GM12878 (cell line): ENCODE data around the gene TYSND1. TPM values are rescaled to one million over a fixed set of nuclear protein-coding genes. Genes with fewer than 3 reads are reported as not detected.

ENCODE experiments used
- ATAC-seq: fragments of 200-7000 bp; cut with Tn5 transposase; 3 replicates; pipeline ENCODE4 v1.9.1; 2020; ENCODE audit warnings: mild to moderate bottlenecking, moderate library complexity
- BruUV-seq: library from RNA; stranded (reverse); fragments of 400-500 nt; replicated peaks from 2 replicates; lab custom pipeline; 2021; lab: Mats Ljungman, UMichigan
- CTCF ChIA-PET: fragments of 300-600 bp; sonication (Branson Sonifier 250); formaldehyde crosslinking; extraction: SDS; loops from one replicate; lab custom pipeline; 2021; ENCODE audit warnings: inconsistent platforms; lab: Yijun Ruan, JAX
- POLR2A ChIA-PET: fragments of 350-600 bp; formaldehyde crosslinking; extraction: SDS; loops from one replicate; lab custom pipeline; 2021; ENCODE audit warnings: inconsistent platforms; lab: Charles Lee
- RAD21 ChIA-PET: fragments of 300-600 bp; sonication (Branson Sonifier 250); formaldehyde crosslinking; loops from one replicate; lab custom pipeline; 2023; ENCODE audit warnings: antibody characterized with exemption; ENCODE audit not compliant: unreplicated experiment; lab: Charles Lee
- SMC1A ChIA-PET: fragments of 300-600 bp; sonication (Branson Sonifier 250); formaldehyde crosslinking; loops from one replicate; lab custom pipeline; 2023; ENCODE audit not compliant: unreplicated experiment, uncharacterized antibody; lab: Charles Lee
- DNase-seq: peaks from one replicate; pipeline ENCODE4 v3.0.0-alpha.2; 2011; ENCODE audit warnings: low read depth, low spot score
- FAIRE-seq: peaks from 3 replicates; lab custom pipeline; 2011; peaks lifted over from hg19 to GRCh38; lab: Jason Lieb, UNC
- H2AFZ ChIP-seq: 2 replicates; pipeline ENCODE4 v1.6.0; 2011; ENCODE audit warnings: low read depth, low read length, control low read depth; ENCODE audit not compliant: control insufficient read depth
- H3K27ac ChIP-seq: 2 replicates; pipeline ENCODE4 v1.5.1; 2011; ENCODE audit warnings: control low read depth; ENCODE audit not compliant: control insufficient read depth, insufficient read depth
- H3K27me3 ChIP-seq, 2 experiments: replicated peaks in 1 of 2; 2 replicates each; pipeline versions ENCODE4 v1.6.0 to v1.6.1; 2011; ENCODE audit warnings: low read length in 1 of 2; ENCODE audit not compliant: control insufficient read depth in 2 of 2, insufficient read depth in 2 of 2
- H3K36me3 ChIP-seq, 2 experiments: 2 replicates each; pipeline ENCODE4 v1.5.1; 2011; ENCODE audit warnings: low read length in 1 of 2; ENCODE audit not compliant: control insufficient read depth in 2 of 2, insufficient read depth in 2 of 2
- H3K4me1 ChIP-seq: 2 replicates; pipeline ENCODE4 v1.6.1; 2011; ENCODE audit warnings: mild to moderate bottlenecking, low read length, moderate library complexity, mixed read lengths; ENCODE audit not compliant: control insufficient read depth, insufficient read depth
- H3K4me2 ChIP-seq: 2 replicates; pipeline ENCODE4 v1.6.0; 2011; ENCODE audit warnings: control low read depth; ENCODE audit not compliant: control insufficient read depth, insufficient read depth
- H3K4me3 ChIP-seq: fragments of 200-600 bp; sonication (generic); 2 replicates; pipeline ENCODE4 v1.5.1; 2016
- H3K79me2 ChIP-seq: 2 replicates; pipeline ENCODE4 v1.6.0; 2011; ENCODE audit warnings: low read length; ENCODE audit not compliant: control insufficient read depth, insufficient read depth
- H3K9ac ChIP-seq: 2 replicates; pipeline ENCODE4 v1.8.0; 2011; ENCODE audit warnings: low read length, control low read depth, mixed read lengths; ENCODE audit not compliant: control insufficient read depth, insufficient read depth
- H3K9me3 ChIP-seq: replicated peaks from 3 replicates; pipeline ENCODE4 v1.5.1; 2011; ENCODE audit warnings: mild to moderate bottlenecking, low read length; ENCODE audit not compliant: control insufficient read depth, insufficient read depth
- H4K20me1 ChIP-seq: 2 replicates; pipeline ENCODE4 v1.6.0; 2011; ENCODE audit not compliant: control insufficient read depth, insufficient read depth
- CBX5 ChIP-seq: sonication (generic); IDR thresholded peaks from 2 replicates; pipeline ENCODE4 v1.6.1; 2016; ENCODE audit warnings: low read depth, moderate library complexity, mild to moderate bottlenecking, inconsistent platforms
- EP300 ChIP-seq, 2 experiments: fragments of 150-350 bp in 1 of 2; IDR thresholded peaks; 2 replicates each; pipeline ENCODE4 v1.6.1; 2011 to 2012; ENCODE audit warnings: low read depth in 2 of 2, low read length in 2 of 2, borderline replicate concordance in 1 of 2, improper control_type of control experiment in 1 of 2, inconsistent platforms in 1 of 2; ENCODE audit not compliant: control insufficient read depth in 1 of 2
- HCFC1 ChIP-seq: fragments of 150-350 bp; IDR thresholded peaks from 2 replicates; pipeline ENCODE4 v1.6.1; 2014; ENCODE audit warnings: low read length
- KDM1A ChIP-seq: fragments of 200-600 bp; sonication (generic); IDR thresholded peaks from 2 replicates; pipeline ENCODE4 v1.6.1; 2016; ENCODE audit warnings: borderline replicate concordance
- RB1 ChIP-seq: fragments of 450-650 bp; formaldehyde crosslinking; IDR thresholded peaks from 2 replicates; pipeline ENCODE4 v1.6.1; 2017; ENCODE audit warnings: mild to moderate bottlenecking, borderline replicate concordance
- REST ChIP-seq: IDR thresholded peaks from 2 replicates; pipeline ENCODE4 v1.6.1; 2012; ENCODE audit warnings: mild to moderate bottlenecking, low read depth, low read length
- STAT1 ChIP-seq: fragments of 450-650 bp; conservative IDR thresholded peaks from 2 replicates; pipeline ENCODE4 v1.6.1; 2014; ENCODE audit warnings: antibody characterized with exemption, mild to moderate bottlenecking
- TBL1XR1 ChIP-seq: IDR thresholded peaks from 2 replicates; pipeline ENCODE4 v1.6.1; 2012; ENCODE audit warnings: low read depth, low read length, improper control_type of control experiment
- ZNF274 ChIP-seq: IDR thresholded peaks from one replicate; pipeline ENCODE4 v1.8.0; 2011; ENCODE audit not compliant: insufficient read length, insufficient read depth
- ZZZ3 ChIP-seq: IDR thresholded peaks from 2 replicates; pipeline ENCODE4 v1.6.1; 2011; ENCODE audit warnings: low read depth; ENCODE audit not compliant: control insufficient read depth, insufficient read length
- WGBS: methylation state at CpG from one replicate; pipeline ENCODE4 v1.1.6; 2016; ENCODE audit warnings: low lambda C conversion rate; ENCODE audit not compliant: insufficient replicate concordance, insufficient coverage; ENCODE audit errors: missing lambda C conversion rate; 5-methylcytosine and 5-hydroxymethylcytosine counted together
- in situ Hi-C: fragments of 300-500 bp; cut with MboI; formaldehyde crosslinking; loops from 9 replicates; pipeline ENCODE4 v1.14.3; 2018; ENCODE audit warnings: mixed read lengths
- intact Hi-C: fragments of 100-400 bp; cut with micrococcal nuclease; formaldehyde crosslinking; loops from one replicate; pipeline ENCODE4 v1.14.2; 2022; ENCODE audit not compliant: unreplicated experiment
- polyA plus RNA-seq, 11 experiments: library from polyadenylated mRNA; depleted of rRNA in 4 of 11; unstranded in 6 of 11; stranded (reverse) in 5 of 11; fragments of >200 nt; fragmentation: Nextera tagmentation in 4 of 11; fragmentation: Illumina TruSeq in 1 of 11; extraction: Ambion mirVana in 4 of 11; extraction: Trizol in 1 of 11; gene quantifications; 1 replicate in 1 of 11; 2 replicates in 10 of 11; pipeline versions ENCODE4 v1.2.1 to v1.2.3, GENCODE V29; 2011 to 2016; ENCODE audit warnings: inconsistent platforms in 2 of 11, missing spikeins in 2 of 11, low read depth in 1 of 11
- total RNA-seq, 4 experiments: library from RNA; depleted of rRNA in 3 of 4; stranded (reverse); fragments of >200 nt in 3 of 4; fragmentation: Illumina TruSeq in 1 of 4; extraction: Trizol in 1 of 4; gene quantifications; 2 replicates each; pipeline versions ENCODE4 v1.2.1 to v1.2.3, GENCODE V29; 2013 to 2021

The TYSND1 gene
- total and polyA plus RNA-seq, 10 of the 15 experiments (the other 5 are each of a cell fraction or from before 2014, with no cell fraction given): 1.9 to 21.4 (median 12.0) TPM

- ATAC-seq (no peak), FAIRE-seq (no peak), DNase-seq (no peak)
- Histone ChIP-seq H3K9ac (no peak overlapping the region), H3K4me1 (peaks cover 6% of the 10 kb centered on the region), H3K9me3 (no peaks in the 10 kb centered on the region), H4K20me1 (no peaks in the 10 kb centered on the region), H3K36me3 (peaks cover 7 to 30% of the 10 kb centered on the region in 2 experiments), H3K27me3 (no peaks in the 10 kb centered on the region), H2AFZ (no peak overlapping the region), H3K27ac (no peak overlapping the region), H3K4me2 (no peak overlapping the region), H3K79me2 (peaks cover 33% of the 10 kb centered on the region), H3K4me3 (no peak overlapping the region)
- CTCF ChIA-PET: interaction anchor here (2.7 kb wide), 1 partner anchor 11 kb away, joined by 14 read pairs; the partner anchor contains the start of gene TYSND1
- in situ Hi-C loops: no loop called here
- no TSS peak for BruUV-seq
- WGBS: 25% methylated on average over 2 of the region's 2 CpGs
- POLR2A ChIA-PET: interaction anchor here (0.7 to 1.5 kb wide), 3 partner anchors 10 to 59 kb away, joined by 4 to 9 read pairs (median 5); no protein-coding TSS in a partner anchor
- intact Hi-C loops: no loop called here
- no peak for TF ChIP-seq EP300 (IDR thresholded peaks at IDR 0.05; ENCODE audit: borderline replicate concordance in 1 of 2, control insufficient read depth in 1 of 2, low read depth in 2 of 2, low read length in 2 of 2)
- no peak for TF ChIP-seq ZNF274
- RAD21 ChIA-PET: no interaction called here
- SMC1A ChIA-PET: interaction anchor here (0.9 to 1.2 kb wide), 3 partner anchors 10 to 63 kb away, joined by 3 read pairs; no protein-coding TSS in a partner anchor
These were observed 11.6 kb upstream of the TYSND1 start for GRCh38 chr10:70158113-70158512.

GRCh38 chr10:70155255-70155838 lies 8.8 kb upstream of the TYSND1 start:
- H3K79me2 ChIP-seq: peaks cover 8% of the 10 kb centered on the region
- ATAC-seq (no peak), FAIRE-seq (no peak), DNase-seq (no peak)
- H3K9me3 ChIP-seq: no peaks in the 10 kb centered on the region
- no peak overlapping the region for H3K27ac ChIP-seq
- POLR2A ChIA-PET: interaction anchor here (1.1 to 1.2 kb wide), 2 partner anchors 15 to 22 kb away, joined by 3 to 4 read pairs; no protein-coding TSS in a partner anchor
- no peak overlapping the region for H3K9ac ChIP-seq
- intact Hi-C loops (no loop called here), in situ Hi-C loops (no loop called here)
- H3K4me1 ChIP-seq: no peaks in the 10 kb centered on the region
- no peaks in the 10 kb centered on the region for H3K27me3 ChIP-seq
- SMC1A ChIA-PET: interaction anchor here (0.8 to 1.5 kb wide), 2 partner anchors 9 to 212 kb away, joined by 3 to 4 read pairs; partner anchors contain the start of gene TYSND1
- H3K4me2 ChIP-seq: no peak overlapping the region
- RAD21 ChIA-PET: interaction anchor here (0.5 to 1.5 kb wide), 2 partner anchors 9 to 210 kb away, joined by 5 to 8 read pairs; partner anchors contain the start of gene TYSND1
- no peak overlapping the region for H3K4me3 ChIP-seq
- WGBS: 63% methylated on average over 3 of the region's 3 CpGs
- H3K36me3 ChIP-seq: peaks cover 13 to 28% of the 10 kb centered on the region in 2 experiments
- no peaks in the 10 kb centered on the region for H4K20me1 ChIP-seq
- CTCF ChIA-PET: interaction anchor here (2.1 kb wide), 1 partner anchor 9 kb away, joined by 15 read pairs; the partner anchor contains the start of gene TYSND1
- BruUV-seq: no TSS peak
- H2AFZ ChIP-seq: no peak overlapping the region
- TF ChIP-seq KDM1A (no peak), HCFC1 (no peak), STAT1 (no peak), CBX5 (no peak), TBL1XR1 (no peak), EP300 (IDR thresholded peaks at IDR 0.05; ENCODE audit: borderline replicate concordance in 1 of 2, control insufficient read depth in 1 of 2, low read depth in 2 of 2, low read length in 2 of 2) (no peak), RB1 (no peak), ZZZ3 (no peak), REST (no peak)
